ENCODE results near the gene ANAPC16.
"Not testable (repeated sequence)": the region's sequence is repeated elsewhere in the genome, so short reads cannot be mapped to it uniquely, and the experiment has no call there.

The ANAPC16 gene

GRCh38 chr10:72177454-72177853, 38.4 kb upstream of the ANAPC16 start:
- Histone ChIP-seq H3K36me3 (ENCODE audit: control insufficient read depth, insufficient read depth, low read length) (peaks cover 14% of the 10 kb centered on the region), H3K27ac (ENCODE audit: low read depth, low read length, severe bottlenecking) (no peak overlapping the region), H3K4me3 (ENCODE audit: extremely low read depth, insufficient read depth, low read length, poor library complexity, severe bottlenecking) (no peak overlapping the region), H3K9me3 (ENCODE audit: control insufficient read depth, low read length) (no peaks in the 10 kb centered on the region), H3K4me1 (ENCODE audit: control insufficient read depth, insufficient read depth, low read length, poor library complexity, severe bottlenecking) (peaks cover 11% of the 10 kb centered on the region)
- 100% methylated on average over 1 of the region's 2 CpGs; no CpG with 5 or more reads in 1 of the 2 experiments for WGBS, 2 experiments (ENCODE audit: insufficient coverage in 2 of 2)

GRCh38 chr10:72184156-72184555, 31.7 kb upstream of the ANAPC16 start:
- Histone ChIP-seq H3K4me3 (ENCODE audit: extremely low read depth, insufficient read depth, low read length, poor library complexity, severe bottlenecking) (no peak overlapping the region), H3K36me3 (ENCODE audit: control insufficient read depth, insufficient read depth, low read length) (peaks cover 22% of the 10 kb centered on the region)
- no CpG with 5 or more reads among the region's 2 CpGs for WGBS, 2 experiments (ENCODE audit: insufficient coverage in 2 of 2)

GRCh38 chr10:72186258-72186981, 29.4 kb upstream of the ANAPC16 start:
- Histone ChIP-seq H3K27ac (ENCODE audit: low read depth, low read length, severe bottlenecking) (no peak overlapping the region), H3K36me3 (ENCODE audit: control insufficient read depth, insufficient read depth, low read length) (peaks cover 23% of the 10 kb centered on the region), H3K9me3 (ENCODE audit: control insufficient read depth, low read length) (peaks cover 3% of the 10 kb centered on the region), H3K4me1 (ENCODE audit: control insufficient read depth, insufficient read depth, low read length, poor library complexity, severe bottlenecking) (no peaks in the 10 kb centered on the region), H3K4me3 (ENCODE audit: extremely low read depth, insufficient read depth, low read length, poor library complexity, severe bottlenecking) (no peak overlapping the region)
- WGBS, 2 experiments (ENCODE audit: insufficient coverage in 2 of 2) = 86 to 90% methylated on average over 5 of the region's 7 CpGs

More at GRCh38 chr10:72184156-72184555, 31.7 kb upstream of the ANAPC16 start:
- Histone ChIP-seq H3K27ac (ENCODE audit: low read depth, low read length, severe bottlenecking) (no peak overlapping the region), H3K4me1 (ENCODE audit: control insufficient read depth, insufficient read depth, low read length, poor library complexity, severe bottlenecking) (no peaks in the 10 kb centered on the region), H3K9me3 (ENCODE audit: control insufficient read depth, low read length) (peaks cover 3% of the 10 kb centered on the region)

- 85 to 93% methylated on average over 1 of the region's 3 CpGs for WGBS, 2 experiments (ENCODE audit: insufficient coverage in 2 of 2)
- H3K27ac ChIP-seq (ENCODE audit: low read depth, low read length, severe bottlenecking) = no peak overlapping the region
- H3K9me3 ChIP-seq (ENCODE audit: control insufficient read depth, low read length) = peaks cover 3% of the 10 kb centered on the region
- no peaks in the 10 kb centered on the region for H3K4me1 ChIP-seq (ENCODE audit: control insufficient read depth, insufficient read depth, low read length, poor library complexity, severe bottlenecking)
- H3K4me3 ChIP-seq (ENCODE audit: extremely low read depth, insufficient read depth, low read length, poor library complexity, severe bottlenecking) = no peak overlapping the region
- H3K36me3 ChIP-seq (ENCODE audit: control insufficient read depth, insufficient read depth, low read length) = peaks cover 17% of the 10 kb centered on the region
These were observed 28.9 kb upstream of the ANAPC16 start for GRCh38 chr10:72186982-72187330.

GRCh38 chr10:72194949-72195348, 20.9 kb upstream of the ANAPC16 start:
- no peaks in the 10 kb centered on the region for H3K4me1 ChIP-seq (ENCODE audit: control insufficient read depth, insufficient read depth, low read length, poor library complexity, severe bottlenecking)
- H3K36me3 ChIP-seq (ENCODE audit: control insufficient read depth, insufficient read depth, low read length) = peaks cover 40% of the 10 kb centered on the region
- H3K27ac ChIP-seq (ENCODE audit: low read depth, low read length, severe bottlenecking) = no peak overlapping the region
- H3K9me3 ChIP-seq (ENCODE audit: control insufficient read depth, low read length) = no peaks in the 10 kb centered on the region
- no peak overlapping the region for H3K4me3 ChIP-seq (ENCODE audit: extremely low read depth, insufficient read depth, low read length, poor library complexity, severe bottlenecking)
- no CpG with 5 or more reads among the region's 2 CpGs for WGBS, 2 experiments (ENCODE audit: insufficient coverage in 2 of 2)

GRCh38 chr10:72200883-72201282, 14.9 kb upstream of the ANAPC16 start:
- Histone ChIP-seq H3K27ac (ENCODE audit: low read depth, low read length, severe bottlenecking) (no peak overlapping the region), H3K4me1 (ENCODE audit: control insufficient read depth, insufficient read depth, low read length, poor library complexity, severe bottlenecking) (no peaks in the 10 kb centered on the region), H3K9me3 (ENCODE audit: control insufficient read depth, low read length) (no peaks in the 10 kb centered on the region), H3K4me3 (ENCODE audit: extremely low read depth, insufficient read depth, low read length, poor library complexity, severe bottlenecking) (no peak overlapping the region), H3K36me3 (ENCODE audit: control insufficient read depth, insufficient read depth, low read length) (peaks cover 53% of the 10 kb centered on the region)
- 100% methylated on average over 3 of the region's 3 CpGs for whole genome bisulfite sequencing, 2 experiments (ENCODE audit: insufficient coverage in 2 of 2)

- peaks cover 52% of the 10 kb centered on the region for H3K36me3 ChIP-seq (ENCODE audit: control insufficient read depth, insufficient read depth, low read length)
- H3K9me3 ChIP-seq (ENCODE audit: control insufficient read depth, low read length) = no peaks in the 10 kb centered on the region
- no peak overlapping the region for H3K4me3 ChIP-seq (ENCODE audit: extremely low read depth, insufficient read depth, low read length, poor library complexity, severe bottlenecking)
- H3K27ac ChIP-seq (ENCODE audit: low read depth, low read length, severe bottlenecking) = no peak overlapping the region
- WGBS, 2 experiments (ENCODE audit: insufficient coverage in 2 of 2) = 96 to 100% methylated on average over 3 of the region's 5 CpGs
- no peaks in the 10 kb centered on the region for H3K4me1 ChIP-seq (ENCODE audit: control insufficient read depth, insufficient read depth, low read length, poor library complexity, severe bottlenecking)
These were observed 14.5 kb upstream of the ANAPC16 start for GRCh38 chr10:72201293-72201692.

- 97% methylated on average over 7 of the region's 9 CpGs for WGBS, 2 experiments (ENCODE audit: insufficient coverage in 2 of 2)
- Histone ChIP-seq H3K4me1 (ENCODE audit: control insufficient read depth, insufficient read depth, low read length, poor library complexity, severe bottlenecking) (no peaks in the 10 kb centered on the region), H3K36me3 (ENCODE audit: control insufficient read depth, insufficient read depth, low read length) (peaks cover 75% of the 10 kb centered on the region), H3K27ac (ENCODE audit: low read depth, low read length, severe bottlenecking) (no peak overlapping the region), H3K9me3 (ENCODE audit: control insufficient read depth, low read length) (no peaks in the 10 kb centered on the region), H3K4me3 (ENCODE audit: extremely low read depth, insufficient read depth, low read length, poor library complexity, severe bottlenecking) (no peak overlapping the region)
These were observed 11.5 kb upstream of the ANAPC16 start for GRCh38 chr10:72204296-72204695.

- no peaks in the 10 kb centered on the region for H3K9me3 ChIP-seq (ENCODE audit: control insufficient read depth, low read length)
- peaks cover 75% of the 10 kb centered on the region for H3K36me3 ChIP-seq (ENCODE audit: control insufficient read depth, insufficient read depth, low read length)
- WGBS, 2 experiments (ENCODE audit: insufficient coverage in 2 of 2) = 100% methylated on average over 1 of the region's 1 CpG
- H3K27ac ChIP-seq (ENCODE audit: low read depth, low read length, severe bottlenecking) = no peak overlapping the region
- H3K4me1 ChIP-seq (ENCODE audit: control insufficient read depth, insufficient read depth, low read length, poor library complexity, severe bottlenecking) = no peaks in the 10 kb centered on the region
- no peak overlapping the region for H3K4me3 ChIP-seq (ENCODE audit: extremely low read depth, insufficient read depth, low read length, poor library complexity, severe bottlenecking)
These were observed 11.1 kb upstream of the ANAPC16 start for GRCh38 chr10:72204724-72205123.

- Histone ChIP-seq H3K9me3 (ENCODE audit: control insufficient read depth, low read length) (no peaks in the 10 kb centered on the region), H3K27ac (ENCODE audit: low read depth, low read length, severe bottlenecking) (no peak overlapping the region), H3K4me1 (ENCODE audit: control insufficient read depth, insufficient read depth, low read length, poor library complexity, severe bottlenecking) (peaks cover 3% of the 10 kb centered on the region), H3K4me3 (ENCODE audit: extremely low read depth, insufficient read depth, low read length, poor library complexity, severe bottlenecking) (no peak overlapping the region), H3K36me3 (ENCODE audit: control insufficient read depth, insufficient read depth, low read length) (peaks cover 76% of the 10 kb centered on the region)
- WGBS, 2 experiments (ENCODE audit: insufficient coverage in 2 of 2) = 100% methylated on average over 2 to 5 of the region's 7 CpGs
These were observed 9.1 kb upstream of the ANAPC16 start for GRCh38 chr10:72206511-72207229.

- H3K27ac ChIP-seq (ENCODE audit: low read depth, low read length, severe bottlenecking); H3K4me3 ChIP-seq (ENCODE audit: extremely low read depth, insufficient read depth, low read length, poor library complexity, severe bottlenecking); H3K9me3 ChIP-seq (ENCODE audit: control insufficient read depth, low read length); H3K4me1 ChIP-seq (ENCODE audit: control insufficient read depth, insufficient read depth, low read length, poor library complexity, severe bottlenecking): not testable (repeated sequence)
- 93% methylated on average over 1 of the region's 2 CpGs; no CpG with 5 or more reads in 1 of the 2 experiments for WGBS, 2 experiments (ENCODE audit: insufficient coverage in 2 of 2)
- peaks cover 65% of the 10 kb centered on the region for H3K36me3 ChIP-seq (ENCODE audit: control insufficient read depth, insufficient read depth, low read length)
These were observed 7.3 kb upstream of the ANAPC16 start for GRCh38 chr10:72208526-72208925.

Data from mesodermal cell (in vitro differentiated cells).